HEK293T (cell line): Measurements from ENCODE around the gene PTH2.
"Not testable (repeated sequence)": the region's sequence is repeated elsewhere in the genome, so short reads cannot be mapped to it uniquely, and the experiment has no call there.

Experiments
- CTCF ChIA-PET: fragments of 350-600 bp; formaldehyde crosslinking; extraction: SDS; loops from one replicate; lab custom pipeline; 2021; ENCODE audit warnings: antibody characterized with exemption, inconsistent platforms; lab: Yijun Ruan, JAX
- POLR2A ChIA-PET: fragments of 350-600 bp; formaldehyde crosslinking; extraction: SDS; loops from one replicate; lab custom pipeline; 2020; ENCODE audit warnings: antibody characterized with exemption, inconsistent platforms; lab: Yijun Ruan, JAX
- DNase-seq: peaks from one replicate; pipeline ENCODE4 v3.0.0; 2012; ENCODE audit warnings: mixed read lengths; ENCODE audit errors: extremely low spot score
- ARNT ChIP-seq: fragments of 450-650 bp; IDR thresholded peaks from 2 replicates; pipeline ENCODE4 v1.6.1; 2017; ENCODE audit warnings: mild to moderate bottlenecking
- BHLHE40 ChIP-seq: fragments of 450-650 bp; IDR thresholded peaks from 2 replicates; pipeline ENCODE4 v1.6.1; 2016; ENCODE audit warnings: mild to moderate bottlenecking, moderate library complexity, borderline replicate concordance
- CTBP1 ChIP-seq: fragments of 450-650 bp; IDR thresholded peaks from 2 replicates; pipeline ENCODE4 v1.6.1; 2016; ENCODE audit warnings: borderline replicate concordance
- ELF4 ChIP-seq: fragments of 450-650 bp; IDR thresholded peaks from 2 replicates; pipeline ENCODE4 v1.6.1; 2017; ENCODE audit warnings: antibody characterized with exemption
- FOXA1 ChIP-seq: fragments of 450-650 bp; IDR thresholded peaks from 2 replicates; pipeline ENCODE4 v1.6.1; 2016; ENCODE audit warnings: mild to moderate bottlenecking
- FOXK2 ChIP-seq: fragments of 450-650 bp; IDR thresholded peaks from 2 replicates; pipeline ENCODE4 v1.6.1; 2016; ENCODE audit warnings: mild to moderate bottlenecking
- FOXM1 ChIP-seq: fragments of 450-650 bp; IDR thresholded peaks from 2 replicates; pipeline ENCODE4 v1.6.1; 2017; ENCODE audit warnings: mild to moderate bottlenecking, borderline replicate concordance
- HDGF ChIP-seq: fragments of 450-650 bp; IDR thresholded peaks from 2 replicates; pipeline ENCODE4 v1.6.1; 2017; ENCODE audit warnings: antibody characterized with exemption, borderline replicate concordance
- L3MBTL2 ChIP-seq: fragments of 450-650 bp; conservative IDR thresholded peaks from 2 replicates; pipeline ENCODE4 v1.6.1; 2016; ENCODE audit warnings: mild to moderate bottlenecking
- LEF1 ChIP-seq: fragments of 450-650 bp; IDR thresholded peaks from 2 replicates; pipeline ENCODE4 v1.6.1; 2017; ENCODE audit warnings: mild to moderate bottlenecking, borderline replicate concordance
- NFRKB ChIP-seq: fragments of 450-650 bp; IDR thresholded peaks from 2 replicates; pipeline ENCODE4 v1.6.1; 2016; ENCODE audit warnings: mild to moderate bottlenecking, moderate library complexity
- PKNOX1 ChIP-seq: fragments of 450-650 bp; IDR thresholded peaks from 2 replicates; pipeline ENCODE4 v1.6.1; 2016
- SP1 ChIP-seq: fragments of 450-650 bp; IDR thresholded peaks from 2 replicates; pipeline ENCODE4 v1.6.1; 2017
- SUZ12 ChIP-seq: fragments of 450-650 bp; IDR thresholded peaks from 2 replicates; pipeline ENCODE4 v1.6.1; 2016; ENCODE audit warnings: mild to moderate bottlenecking
- TARDBP ChIP-seq: fragments of 450-650 bp; IDR thresholded peaks from 2 replicates; pipeline ENCODE4 v1.6.1; 2016
- ZNF384 ChIP-seq: fragments of 450-650 bp; IDR thresholded peaks from 2 replicates; pipeline ENCODE4 v1.6.1; 2016

The PTH2 gene

GRCh38 chr19:49468199-49468598, 45.0 kb upstream of the PTH2 start:
- TF ChIP-seq TARDBP (no peak), LEF1 (no peak), HDGF (no peak), FOXA1 (no peak), L3MBTL2 (no peak), FOXK2 (no peak), SUZ12 (no peak)
- ChIA-PET CTCF (no interaction called here), POLR2A (interaction anchor here (0.9 to 1.7 kb wide), 3 partner anchors 13 to 17 kb away, joined by 3 to 6 read pairs (median 4); partner anchors contain the start of genes ALDH16A1 and PIH1D1)
- no peak for DNase-seq

DNA sequence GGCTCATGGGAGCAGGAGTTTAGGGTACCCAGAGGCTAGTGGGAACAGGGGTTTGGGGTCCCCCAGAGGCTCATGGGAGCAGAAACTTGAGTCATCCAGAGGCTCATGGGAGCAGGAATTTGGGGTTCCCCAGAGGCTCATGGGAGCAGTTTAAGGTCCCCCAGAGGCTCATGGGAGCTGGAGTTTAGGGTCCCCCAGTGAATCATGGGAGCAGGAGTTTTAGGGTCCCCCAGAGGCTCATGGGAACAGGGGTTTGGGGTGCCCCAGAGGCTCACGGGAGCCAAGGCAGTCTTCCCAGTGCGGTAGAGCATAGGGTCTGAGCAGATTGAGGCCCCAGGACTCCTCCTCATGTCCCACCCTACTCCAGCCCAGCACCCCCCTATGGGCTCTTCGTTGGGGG, 42.1 kb upstream of the PTH2 start:
- POLR2A ChIA-PET: interaction anchor here (2.5 kb wide), 1 partner anchor 12 kb away, joined by 9 read pairs; the partner anchor contains the start of gene ALDH16A1
- CTCF ChIA-PET: no interaction called here
- TF ChIP-seq FOXM1 (no peak), ZNF384 (no peak), FOXK2 (no peak), SP1 (no peak), BHLHE40 (no peak), TARDBP (no peak), FOXA1 (no peak), HDGF (no peak), NFRKB (no peak), SUZ12 (no peak), PKNOX1 (no peak), LEF1 (no peak), ARNT (no peak), CTBP1 (no peak), ELF4 (no peak)
- no peak for DNase-seq

DNA sequence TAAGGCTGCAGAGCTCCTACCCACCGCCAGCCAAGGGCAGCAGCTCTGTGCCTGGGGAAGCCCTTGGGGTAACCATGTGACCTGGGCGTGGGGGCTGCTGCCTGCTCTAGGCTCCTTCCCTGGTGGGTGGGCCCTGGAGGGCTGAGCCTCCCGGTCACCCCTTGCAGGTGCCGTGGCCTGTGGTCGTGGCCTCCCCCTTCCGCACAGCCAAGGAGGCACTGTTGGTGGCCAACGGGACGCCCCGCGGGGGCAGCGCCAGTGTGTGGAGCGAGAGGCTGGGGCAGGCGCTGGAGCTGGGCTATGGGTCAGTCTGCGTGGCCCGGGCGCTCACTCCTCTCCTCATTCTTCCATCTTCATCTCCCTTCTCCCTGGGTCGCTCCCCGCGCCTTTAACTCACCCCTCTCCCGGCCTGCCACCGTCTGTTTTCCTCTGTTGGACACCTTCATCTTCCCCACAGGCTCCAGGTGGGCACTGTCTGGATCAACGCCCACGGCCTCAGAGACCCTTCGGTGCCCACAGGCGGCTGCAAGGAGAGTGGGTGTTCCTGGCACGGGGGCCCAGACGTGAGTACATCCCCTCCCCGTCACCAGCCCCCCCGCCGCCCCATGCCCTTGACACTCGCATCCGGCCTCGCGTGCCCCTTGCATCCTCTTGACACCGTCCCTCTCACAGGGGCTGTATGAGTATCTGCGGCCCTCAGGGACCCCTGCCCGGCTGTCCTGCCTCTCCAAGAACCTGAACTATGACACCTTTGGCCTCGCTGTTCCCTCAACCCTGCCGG, 40.9 kb upstream of the PTH2 start:
- TF ChIP-seq ARNT: no peak
- no peak for TF ChIP-seq CTBP1
- no peak for TF ChIP-seq SUZ12
- TF ChIP-seq PKNOX1: no peak
- TF ChIP-seq ELF4: no peak
- TF ChIP-seq ZNF384: no peak
- no peak for TF ChIP-seq LEF1
- TF ChIP-seq BHLHE40: no peak
- TF ChIP-seq FOXK2: no peak
- TF ChIP-seq SP1: no peak
- TF ChIP-seq NFRKB: no peak
- no peak for TF ChIP-seq L3MBTL2
- no peak for TF ChIP-seq TARDBP
- no peak for TF ChIP-seq FOXA1
- no peak for TF ChIP-seq FOXM1
- no peak for TF ChIP-seq HDGF
- POLR2A ChIA-PET: interaction anchor here (2.5 kb wide), 1 partner anchor 11 kb away, joined by 9 read pairs; the partner anchor contains the start of gene ALDH16A1
- CTCF ChIA-PET: interaction anchor here (0.6 kb wide), 1 partner anchor 30 kb away, joined by 7 read pairs; no protein-coding TSS in a partner anchor
- no peak for DNase-seq

GRCh38 chr19:49462492-49462891, 39.3 kb upstream of the PTH2 start:
- ChIA-PET POLR2A (no interaction called here), CTCF (no interaction called here)
- DNase-seq: no peak
- no peak for TF ChIP-seq CTBP1
- no peak for TF ChIP-seq ARNT
- no peak for TF ChIP-seq BHLHE40
- no peak for TF ChIP-seq FOXM1
- no peak for TF ChIP-seq LEF1
- no peak for TF ChIP-seq L3MBTL2
- no peak for TF ChIP-seq SUZ12
- TF ChIP-seq TARDBP: no peak
- TF ChIP-seq NFRKB: no peak
- no peak for TF ChIP-seq HDGF
- TF ChIP-seq ELF4: no peak
- no peak for TF ChIP-seq ZNF384
- TF ChIP-seq FOXK2: no peak
- TF ChIP-seq PKNOX1: no peak
- no peak for TF ChIP-seq SP1
- no peak for TF ChIP-seq FOXA1

- ChIA-PET POLR2A (interaction anchor here (0.8 kb wide), 1 partner anchor 8 kb away, joined by 4 read pairs; the partner anchor contains the start of gene ALDH16A1), CTCF (no interaction called here)
Measured at GRCh38 chr19:49461656-49462055, 38.4 kb upstream of the PTH2 start.

GRCh38 chr19:49461130-49461529, 37.9 kb upstream of the PTH2 start:
- CTCF ChIA-PET, DNase-seq: not testable (repeated sequence)
- POLR2A ChIA-PET: interaction anchor here (0.8 kb wide), 1 partner anchor 8 kb away, joined by 4 read pairs; the partner anchor contains the start of gene ALDH16A1

More at GRCh38 chr19:49461656-49462055, 38.4 kb upstream of the PTH2 start:
- TF ChIP-seq FOXA1 (no peak), ELF4 (no peak), PKNOX1 (no peak), L3MBTL2 (no peak), CTBP1 (no peak), NFRKB (no peak), ZNF384 (no peak), FOXM1 (no peak), SUZ12 (no peak), BHLHE40 (no peak), HDGF (no peak), FOXK2 (no peak), LEF1 (no peak), ARNT (no peak), TARDBP (no peak), SP1 (no peak)
- no peak for DNase-seq
